NCI-H446 treated with DMSO at 0.1 percent for 48 hours (cell line): ENCODE data around the gene BLOC1S1.

Experiments
- DNase-seq: peaks from one replicate; lab custom pipeline; 2025; lab: John Stamatoyannopoulos, UW

The BLOC1S1 gene

GRCh38 chr12:55715833-55716581, at the start of gene BLOC1S1:
Gene BLOC1S1, plus strand, starts transcription at chr12:55716046. Its CDS starts 6 bp downstream, at chr12:55716052.
- DNase-seq = peak; percentile 90

GRCh38 chr12:55666508-55666907, 49.3 kb upstream of the BLOC1S1 start:
- DNase-seq = no peak

- DNase-seq = no peak
Observed at GRCh38 chr12:55670276-55670675, 45.6 kb upstream of the BLOC1S1 start.

DNA sequence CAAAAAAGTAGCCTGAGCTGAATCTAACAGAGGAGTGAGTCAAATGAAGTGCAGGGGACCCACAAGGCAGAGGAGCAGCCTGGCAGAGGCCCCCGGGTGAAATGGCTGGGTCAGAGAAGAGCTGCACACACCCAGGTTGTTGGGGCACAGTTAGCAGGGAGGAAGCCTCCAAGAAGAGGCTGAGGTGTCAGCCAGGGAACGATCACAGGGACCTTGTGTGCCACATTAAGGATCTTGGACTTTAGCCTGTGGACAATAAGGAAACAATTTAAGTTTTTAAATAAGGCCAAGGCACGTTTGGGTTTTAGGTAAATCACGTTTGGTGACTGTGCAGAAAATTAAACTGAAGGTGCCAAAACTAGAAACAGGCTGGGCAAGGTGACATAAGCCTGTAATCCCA, 44.1 kb upstream of the BLOC1S1 start:
- no peak for DNase-seq

DNA sequence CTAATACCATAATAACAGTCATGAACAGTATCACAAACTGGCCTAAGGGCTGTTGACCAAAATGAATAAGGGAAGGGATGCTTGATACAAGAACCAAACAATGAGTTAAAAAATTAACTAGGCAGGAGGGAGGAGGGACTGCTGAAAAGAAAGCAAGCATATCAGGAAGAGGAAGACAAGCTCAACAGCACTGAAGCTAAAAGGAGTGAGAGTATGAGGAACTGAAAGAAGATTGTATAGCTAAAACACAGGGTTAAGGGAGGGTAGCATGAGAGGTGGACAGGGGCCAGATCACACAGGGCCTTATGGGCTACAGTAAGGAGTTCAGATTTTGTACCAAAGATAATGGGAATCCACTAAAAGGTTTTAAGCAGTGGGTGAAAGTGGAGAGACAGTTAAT, 42.2 kb upstream of the BLOC1S1 start:
- no peak for DNase-seq

DNA sequence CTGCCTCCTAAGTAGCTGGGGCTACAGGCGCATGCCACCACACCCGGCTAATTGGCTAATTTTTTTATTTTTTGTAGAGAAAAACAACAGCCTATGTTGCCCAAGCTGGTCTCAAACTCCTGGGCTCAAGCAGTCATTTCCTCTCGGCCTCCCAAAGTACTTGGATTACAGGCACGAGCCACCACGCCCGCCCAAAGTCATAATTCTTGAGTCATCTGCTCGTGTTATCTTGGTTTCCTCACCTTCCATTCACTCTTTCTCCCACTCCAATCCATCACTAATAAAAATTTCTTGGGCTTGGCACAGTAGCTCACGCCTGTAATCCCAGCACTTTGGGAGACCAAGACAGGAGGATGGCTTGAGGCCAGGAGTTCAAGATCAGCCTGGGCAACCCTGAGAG, 40.2 kb upstream of the BLOC1S1 start:
- no peak for DNase-seq

DNA sequence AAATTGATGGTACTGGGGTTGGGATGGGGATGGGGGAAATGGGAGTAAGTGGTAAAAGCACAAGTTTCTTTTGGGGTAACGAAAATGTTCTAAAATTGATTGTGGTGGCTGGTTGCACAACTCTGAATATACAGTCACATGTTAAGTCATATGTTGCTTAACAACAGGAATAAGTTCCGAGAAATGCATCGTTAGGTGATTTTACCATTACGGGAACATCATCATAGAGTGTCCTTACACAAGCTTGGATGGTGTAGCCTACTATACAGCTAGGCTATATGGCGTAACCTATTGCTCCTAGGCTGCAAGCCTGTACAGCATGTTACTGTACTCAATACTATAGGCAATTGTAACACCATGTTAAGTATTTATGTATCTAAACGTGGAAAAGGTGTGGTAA, 39.1 kb upstream of the BLOC1S1 start:
- no peak for DNase-seq

DNA sequence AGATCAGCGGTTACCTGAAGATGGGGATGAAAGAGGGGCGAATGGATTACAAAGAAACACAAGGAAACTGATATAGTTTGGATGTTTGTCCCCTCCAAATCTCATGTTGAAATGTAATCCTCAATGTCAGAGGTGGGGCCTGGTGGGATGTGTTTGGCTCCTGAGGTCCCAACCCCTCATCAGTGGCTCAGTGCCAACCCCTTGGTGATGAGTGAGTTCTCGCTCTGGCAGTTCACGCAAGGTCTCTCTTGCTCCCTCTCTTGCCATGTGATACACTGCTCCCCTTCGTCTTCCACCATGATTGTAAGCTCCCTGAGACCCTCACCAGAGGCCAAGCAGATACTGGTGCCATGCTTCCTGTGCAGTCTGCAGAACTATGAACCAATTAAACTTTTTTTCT, 36.2 kb upstream of the BLOC1S1 start:
- no peak for DNase-seq

DNA sequence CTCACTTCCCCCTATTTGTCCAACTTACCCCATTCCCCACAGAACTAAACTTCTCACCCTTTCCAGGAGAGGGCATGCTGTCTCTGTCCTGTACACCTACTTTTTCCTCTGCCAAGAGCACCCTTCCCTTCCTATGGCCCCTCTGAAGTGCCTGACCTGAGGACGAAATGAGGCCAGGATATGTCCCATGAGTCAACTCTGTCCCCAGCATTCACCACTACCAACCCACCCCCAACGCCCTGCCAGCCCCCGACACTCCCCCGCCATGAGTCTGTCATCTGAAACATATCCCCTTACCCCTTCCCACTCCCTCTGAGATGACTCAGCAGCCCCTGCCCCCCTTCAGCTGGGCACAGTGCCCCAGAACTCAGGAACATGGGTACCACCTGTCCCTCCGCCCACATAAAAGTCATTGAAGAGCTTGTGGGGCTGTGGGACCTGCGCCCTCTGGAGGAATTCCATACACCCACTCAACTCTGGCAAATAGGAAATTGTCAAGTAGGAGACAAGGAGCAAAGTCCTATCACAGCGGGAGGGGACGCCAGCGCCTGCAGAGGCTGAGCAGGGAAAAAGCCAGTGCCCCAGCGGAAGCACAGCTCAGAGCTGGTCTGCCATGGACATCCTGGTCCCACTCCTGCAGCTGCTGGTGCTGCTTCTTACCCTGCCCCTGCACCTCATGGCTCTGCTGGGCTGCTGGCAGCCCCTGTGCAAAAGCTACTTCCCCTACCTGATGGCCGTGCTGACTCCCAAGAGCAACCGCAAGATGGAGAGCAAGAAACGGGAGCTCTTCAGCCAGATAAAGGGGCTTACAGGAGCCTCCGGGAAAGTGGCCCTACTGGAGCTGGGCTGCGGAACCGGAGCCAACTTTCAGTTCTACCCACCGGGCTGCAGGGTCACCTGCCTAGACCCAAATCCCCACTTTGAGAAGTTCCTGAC, 34.4 kb upstream of the BLOC1S1 start:
- peak; percentile 38 for DNase-seq

DNA sequence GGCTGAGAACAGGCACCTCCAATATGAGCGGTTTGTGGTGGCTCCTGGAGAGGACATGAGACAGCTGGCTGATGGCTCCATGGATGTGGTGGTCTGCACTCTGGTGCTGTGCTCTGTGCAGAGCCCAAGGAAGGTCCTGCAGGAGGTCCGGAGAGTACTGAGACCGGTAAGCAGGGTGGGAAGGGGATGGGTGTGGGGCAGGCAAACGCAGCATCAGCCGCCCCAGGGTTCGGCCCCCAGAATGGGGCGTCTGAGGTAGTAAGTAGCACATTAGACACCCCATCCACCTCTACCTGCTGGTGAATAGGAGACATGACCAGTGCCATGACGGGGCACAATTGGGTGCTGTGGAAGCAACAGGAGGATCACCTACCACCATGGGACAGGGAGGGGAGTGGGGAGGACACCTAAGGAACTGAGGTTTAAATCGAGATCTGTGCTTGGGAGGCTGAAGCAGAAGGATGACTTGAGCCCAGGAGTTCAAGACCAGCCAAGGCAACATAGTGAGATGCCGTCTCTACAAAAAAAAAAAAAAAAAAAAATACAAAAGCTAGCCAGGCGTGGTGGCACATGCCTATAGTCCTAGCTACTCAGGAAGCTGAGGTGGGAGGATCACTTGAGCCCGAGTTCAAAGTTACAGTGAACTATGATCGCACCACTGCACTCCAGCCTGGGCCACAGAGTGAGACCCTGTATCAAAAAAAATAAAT, 33.6 kb upstream of the BLOC1S1 start:
- no peak for DNase-seq

- no peak for DNase-seq
Observed at GRCh38 chr12:55683676-55684075, 32.2 kb upstream of the BLOC1S1 start.

- no peak for DNase-seq
Observed at GRCh38 chr12:55684761-55685370, 31.0 kb upstream of the BLOC1S1 start.

DNA sequence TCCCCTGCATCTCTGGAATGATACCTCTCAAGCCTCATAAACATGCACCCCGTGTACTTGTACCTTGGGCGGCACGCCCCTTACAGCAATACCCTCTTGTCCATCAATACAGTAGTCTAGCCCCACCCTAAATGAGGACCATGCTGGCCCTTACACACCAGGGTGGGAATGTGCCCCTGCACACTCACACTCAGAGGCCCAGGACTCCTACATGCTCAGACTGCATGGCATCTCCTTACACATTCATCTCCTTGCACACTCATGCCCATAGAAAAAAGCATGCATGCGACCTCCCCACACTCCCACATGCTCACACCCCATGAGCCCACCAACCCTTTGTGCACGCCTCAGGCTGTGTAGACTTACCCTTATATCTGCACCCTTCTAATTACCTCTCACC, 30.2 kb upstream of the BLOC1S1 start:
- DNase-seq = no peak

DNA sequence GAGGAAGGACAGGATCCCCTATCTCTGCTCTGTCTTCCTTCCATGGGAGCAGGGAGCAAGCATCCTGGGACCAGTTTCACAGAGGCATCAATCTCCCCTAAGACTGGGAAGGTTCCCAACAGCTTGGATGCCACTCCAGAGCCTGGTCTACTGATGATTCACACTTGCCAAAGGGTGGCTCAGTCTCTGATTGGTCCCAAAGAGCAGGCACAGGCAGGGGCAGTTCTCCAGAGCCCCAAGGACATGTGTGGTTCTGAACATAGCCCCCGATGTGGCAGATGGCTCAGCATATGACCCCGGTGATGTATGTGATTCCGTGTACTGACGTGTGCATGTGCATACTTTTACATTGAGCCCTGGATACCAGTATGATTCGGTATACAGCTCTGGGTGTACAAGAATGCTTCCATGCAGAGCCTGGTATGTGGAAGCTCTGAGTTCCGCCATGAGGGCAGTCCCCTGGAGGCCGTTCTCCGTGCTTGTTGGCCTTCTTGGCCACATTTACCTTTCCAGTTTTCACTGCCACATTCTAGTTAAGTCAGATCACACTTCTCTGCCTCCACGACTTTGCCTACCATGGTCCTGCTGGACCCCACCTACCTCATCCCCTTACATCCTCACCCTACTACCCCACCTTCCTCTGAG, 29.4 kb upstream of the BLOC1S1 start:
- no peak for DNase-seq

- no peak for DNase-seq
Observed at GRCh38 chr12:55687746-55688145, 28.1 kb upstream of the BLOC1S1 start.

- DNase-seq = no peak
Observed at GRCh38 chr12:55688716-55689655, 26.9 kb upstream of the BLOC1S1 start.

GRCh38 chr12:55692631-55693322, 23.1 kb upstream of the BLOC1S1 start:
- no peak for DNase-seq

GRCh38 chr12:55693323-55694187, 22.3 kb upstream of the BLOC1S1 start:
- DNase-seq = no peak

DNA sequence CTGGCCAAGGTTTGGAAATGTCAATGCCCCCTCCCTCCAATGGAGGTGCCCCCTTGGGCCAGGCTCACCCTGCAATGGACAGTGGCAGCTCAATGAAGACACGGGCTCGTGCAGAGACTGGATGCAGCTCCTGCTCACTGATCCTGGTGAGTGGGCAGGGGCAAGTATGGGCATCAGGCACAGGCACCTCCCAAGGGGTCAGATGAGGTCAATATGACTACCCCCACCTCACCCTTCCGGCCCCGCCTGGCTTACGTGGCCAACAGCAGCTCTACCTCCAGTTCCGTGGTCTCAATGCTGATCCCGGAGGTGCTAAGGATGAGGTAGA, 21.7 kb upstream of the BLOC1S1 start:
- no peak for DNase-seq
